ENCODE data around the gene MYCBP2. TPM values are rescaled to one million over a fixed set of nuclear protein-coding genes. Genes with fewer than 3 reads are reported as not detected.
"Not testable (repeated sequence)": the region's sequence is repeated elsewhere in the genome, so short reads cannot be mapped to it uniquely, and the experiment has no call there.

MYCBP2 gene
- total RNA-seq, 1 experiment from 2014 or later, result 55.6 TPM

GRCh38 chr13:77215543-77215942 is 111.4 kb downstream of the MYCBP2 start:
- intact Hi-C loops (cut with micrococcal nuclease; ENCODE audit: unreplicated experiment), result no loop called here
- no peak overlapping the region for H2AFZ ChIP-seq

GRCh38 chr13:77213644-77214043 is 113.2 kb downstream of the MYCBP2 start:
- no peaks in the 10 kb centered on the region for H3K36me3 ChIP-seq (ENCODE audit: low read depth)

More at GRCh38 chr13:77215543-77215942, 111.4 kb downstream of the MYCBP2 start:
- BruUV-seq (replicated peaks), result no TSS peak
- DNase-seq, result no peak
- TF ChIP-seq EZH2 (IDR thresholded peaks at IDR 0.05; ENCODE audit: low read depth), result no peak
- TF ChIP-seq, protein P1, sequence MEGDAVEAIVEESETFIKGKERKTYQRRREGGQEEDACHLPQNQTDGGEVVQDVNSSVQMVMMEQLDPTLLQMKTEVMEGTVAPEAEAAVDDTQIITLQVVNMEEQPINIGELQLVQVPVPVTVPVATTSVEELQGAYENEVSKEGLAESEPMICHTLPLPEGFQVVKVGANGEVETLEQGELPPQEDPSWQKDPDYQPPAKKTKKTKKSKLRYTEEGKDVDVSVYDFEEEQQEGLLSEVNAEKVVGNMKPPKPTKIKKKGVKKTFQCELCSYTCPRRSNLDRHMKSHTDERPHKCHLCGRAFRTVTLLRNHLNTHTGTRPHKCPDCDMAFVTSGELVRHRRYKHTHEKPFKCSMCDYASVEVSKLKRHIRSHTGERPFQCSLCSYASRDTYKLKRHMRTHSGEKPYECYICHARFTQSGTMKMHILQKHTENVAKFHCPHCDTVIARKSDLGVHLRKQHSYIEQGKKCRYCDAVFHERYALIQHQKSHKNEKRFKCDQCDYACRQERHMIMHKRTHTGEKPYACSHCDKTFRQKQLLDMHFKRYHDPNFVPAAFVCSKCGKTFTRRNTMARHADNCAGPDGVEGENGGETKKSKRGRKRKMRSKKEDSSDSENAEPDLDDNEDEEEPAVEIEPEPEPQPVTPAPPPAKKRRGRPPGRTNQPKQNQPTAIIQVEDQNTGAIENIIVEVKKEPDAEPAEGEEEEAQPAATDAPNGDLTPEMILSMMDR (conservative IDR thresholded peaks at IDR 0.05), result no peak
- no peak overlapping the region for H3K4me2 ChIP-seq
- no peaks in the 10 kb centered on the region; the same call in 1 of the 2 replicates for H3K4me1 ChIP-seq (replicated peaks; ENCODE audit: insufficient read depth)
- no peak overlapping the region for H3K4me3 ChIP-seq
- H3K79me2 ChIP-seq (ENCODE audit: low read depth), result no peaks in the 10 kb centered on the region
- H3F3A ChIP-seq (ENCODE audit: insufficient read depth, low read depth), result 0 out of 2 replicates have a peak, but pooled peaks cover 3% of the 10 kb centered on the region
- H3K36me3 ChIP-seq (ENCODE audit: low read depth), result peaks cover 9% of the 10 kb centered on the region; the same call in 1 of the 2 replicates
- ChIA-PET POLR2A (ENCODE audit: unreplicated experiment) (no interaction called here), CTCF (no interaction called here)
- no peak overlapping the region for H3K27ac ChIP-seq
- no peaks in the 10 kb centered on the region for H4K20me1 ChIP-seq (ENCODE audit: insufficient read depth)
- no peaks in the 10 kb centered on the region for H3K9me3 ChIP-seq (ENCODE audit: insufficient read depth, low read depth)
- H3K27me3 ChIP-seq (ENCODE audit: insufficient read depth, low read depth), result no peaks in the 10 kb centered on the region
- H3K9me2 ChIP-seq (ENCODE audit: insufficient read depth), result no peaks in the 10 kb centered on the region

DNA sequence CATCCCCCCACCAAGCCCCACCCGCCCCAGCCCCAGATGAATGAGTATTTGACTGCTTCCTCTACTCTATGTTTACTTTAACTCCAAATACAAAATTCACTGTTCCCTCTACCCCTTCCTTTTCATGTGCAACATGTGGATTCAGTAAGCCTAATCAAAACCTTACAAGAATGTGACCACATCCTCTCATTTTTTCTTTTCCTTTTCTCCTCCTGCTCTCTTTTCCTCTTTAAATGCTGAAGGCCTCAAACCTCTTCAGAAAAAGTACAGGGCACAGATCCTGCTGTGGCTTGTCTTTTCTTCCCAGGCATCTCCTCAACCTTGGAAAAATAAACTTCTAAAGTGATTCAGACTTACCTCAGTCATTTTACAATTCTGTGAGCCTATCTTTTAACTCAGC is 119.0 kb downstream of the MYCBP2 start:
- ChIA-PET CTCF (no interaction called here), POLR2A (ENCODE audit: unreplicated experiment) (no interaction called here)
- no peaks in the 10 kb centered on the region for H3K9me2 ChIP-seq (ENCODE audit: insufficient read depth)
- no peaks in the 10 kb centered on the region for H3K36me3 ChIP-seq (ENCODE audit: low read depth)
- H3K4me3 ChIP-seq, result no peak overlapping the region
- BruUV-seq (replicated peaks), result no TSS peak
- peaks cover 8% of the 10 kb centered on the region; the same call in 1 of the 2 replicates for H3F3A ChIP-seq (ENCODE audit: insufficient read depth, low read depth)
- intact Hi-C loops (cut with micrococcal nuclease; ENCODE audit: unreplicated experiment), result no loop called here
- no peak overlapping the region for H3K4me2 ChIP-seq
- DNase-seq, result no peak
- TF ChIP-seq, protein P1 (conservative IDR thresholded peaks at IDR 0.05), result no peak
- no peak for TF ChIP-seq EZH2 (IDR thresholded peaks at IDR 0.05; ENCODE audit: low read depth)
- H4K20me1 ChIP-seq (ENCODE audit: insufficient read depth), result no peaks in the 10 kb centered on the region
- H3K79me2 ChIP-seq (ENCODE audit: low read depth), result no peaks in the 10 kb centered on the region
- H2AFZ ChIP-seq, result no peak overlapping the region
- no peaks in the 10 kb centered on the region for H3K27me3 ChIP-seq (ENCODE audit: insufficient read depth, low read depth)
- H3K27ac ChIP-seq, result no peak overlapping the region
- H3K9me3 ChIP-seq (ENCODE audit: insufficient read depth, low read depth), result no peaks in the 10 kb centered on the region
- no peaks in the 10 kb centered on the region for H3K4me1 ChIP-seq (replicated peaks; ENCODE audit: insufficient read depth)

More at GRCh38 chr13:77213644-77214043, 113.2 kb downstream of the MYCBP2 start:
- no TSS peak for BruUV-seq (replicated peaks)
- CTCF ChIA-PET, result no interaction called here
- Histone ChIP-seq H3K4me3 (no peak overlapping the region), H3K9me3 (ENCODE audit: insufficient read depth, low read depth) (no peaks in the 10 kb centered on the region), H2AFZ (no peak overlapping the region), H3F3A (ENCODE audit: insufficient read depth, low read depth) (0 out of 2 replicates have a peak, but pooled peaks cover 3% of the 10 kb centered on the region), H4K20me1 (ENCODE audit: insufficient read depth) (no peaks in the 10 kb centered on the region), H3K9me2 (ENCODE audit: insufficient read depth) (no peaks in the 10 kb centered on the region), H3K4me1 (replicated peaks; ENCODE audit: insufficient read depth) (no peaks in the 10 kb centered on the region; the same call in 1 of the 2 replicates), H3K79me2 (ENCODE audit: low read depth) (no peaks in the 10 kb centered on the region), H3K4me2 (no peak overlapping the region), H3K27ac (no peak overlapping the region), H3K27me3 (ENCODE audit: insufficient read depth, low read depth) (no peaks in the 10 kb centered on the region)
- intact Hi-C loops (cut with micrococcal nuclease; ENCODE audit: unreplicated experiment), result no loop called here
- DNase-seq, result no peak
- POLR2A ChIA-PET (ENCODE audit: unreplicated experiment), result no interaction called here
- no peak for TF ChIP-seq EZH2 (IDR thresholded peaks at IDR 0.05; ENCODE audit: low read depth)
- TF ChIP-seq, protein P1 (conservative IDR thresholded peaks at IDR 0.05), result no peak

- H3K9me2 ChIP-seq (ENCODE audit: insufficient read depth); H3K79me2 ChIP-seq (ENCODE audit: low read depth); H2AFZ ChIP-seq; POLR2A ChIA-PET (ENCODE audit: unreplicated experiment); H3F3A ChIP-seq (ENCODE audit: insufficient read depth, low read depth); H3K27ac ChIP-seq; intact Hi-C loops (cut with micrococcal nuclease; ENCODE audit: unreplicated experiment); DNase-seq; H3K4me2 ChIP-seq; H3K4me3 ChIP-seq; H3K36me3 ChIP-seq (ENCODE audit: low read depth); H4K20me1 ChIP-seq (ENCODE audit: insufficient read depth); CTCF ChIA-PET; H3K4me1 ChIP-seq (replicated peaks; ENCODE audit: insufficient read depth); BruUV-seq (replicated peaks); H3K27me3 ChIP-seq (ENCODE audit: insufficient read depth, low read depth); H3K9me3 ChIP-seq (ENCODE audit: insufficient read depth, low read depth): not testable (repeated sequence)
These were observed 127.9 kb downstream of the MYCBP2 start for GRCh38 chr13:77198995-77199394.
